Fibroblast of skin of scalp (primary cell): ENCODE measurements around the gene MROH8. TPM values are rescaled to one million over a fixed set of nuclear protein-coding genes. Genes with fewer than 3 reads are reported as not detected.

Experiments used
- DNase-seq: peaks from one replicate; pipeline ENCODE4 v3.0.0-alpha.2; 2013
- polyA plus RNA-seq, 2 experiments: library from polyadenylated mRNA; unstranded; fragments of 120-200 nt; gene quantifications; one replicate each; pipeline ENCODE4 v1.2.1, GENCODE V29; 2013; ENCODE audit not compliant: insufficient read length in 2 of 2

Gene MROH8
- 2.7 TPM for polyA plus RNA-seq (2013, experiment 1 of 2; ENCODE audit: insufficient read length)
- 1.8 TPM for polyA plus RNA-seq (2013, experiment 2 of 2; ENCODE audit: insufficient read length)

DNA sequence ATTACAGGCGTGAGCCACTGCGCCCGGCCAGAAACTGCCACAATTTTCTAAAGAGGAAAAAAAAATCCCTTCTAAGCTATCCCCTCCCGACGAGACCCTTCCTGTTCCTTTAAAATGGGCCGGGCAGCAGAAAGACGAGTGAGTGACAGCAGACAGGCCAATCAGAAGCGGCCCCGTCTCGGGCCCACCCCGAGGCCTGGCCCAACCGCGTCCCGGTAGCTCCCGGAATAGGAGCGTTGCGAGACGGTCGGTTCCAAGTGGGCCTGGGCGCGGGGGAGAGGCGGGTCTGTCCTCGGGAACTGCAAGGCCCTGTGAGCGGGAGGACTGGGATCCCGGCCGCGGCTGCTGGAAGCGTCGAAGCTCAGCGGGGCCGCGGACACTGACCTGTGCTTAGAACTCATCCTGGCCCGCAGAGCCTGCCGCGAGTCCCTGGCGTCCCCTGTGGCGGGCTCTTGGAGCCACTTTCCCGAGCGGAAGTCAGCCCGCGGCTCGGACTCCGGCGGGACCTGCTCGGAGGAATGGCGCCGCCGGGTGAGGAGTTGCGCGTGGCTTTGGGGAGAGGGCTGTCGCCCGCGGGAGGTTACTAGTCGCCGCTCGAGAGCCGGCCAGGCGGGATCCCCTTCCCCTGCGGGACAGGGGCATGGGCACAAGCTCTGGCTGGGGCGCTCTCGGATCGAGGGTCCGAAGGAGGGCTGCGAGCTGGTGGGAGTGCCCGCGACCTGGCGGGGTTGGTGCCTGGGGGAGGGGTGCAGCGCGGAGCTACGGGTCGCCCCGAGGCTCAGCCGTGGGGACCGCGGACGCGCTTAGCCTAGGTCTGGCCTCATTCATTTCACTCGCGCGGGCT, at the start of gene MROH8, which contains the start of gene RPN2:
Gene MROH8 (minus strand): TSS at position 710 of the 844 bp plus-strand sequence.
Gene RPN2 (plus strand): TSS at position 492 of the 844 bp plus-strand sequence. CDS start 27 bp downstream, at position 519.
- peak; percentile 99 for DNase-seq

DNA sequence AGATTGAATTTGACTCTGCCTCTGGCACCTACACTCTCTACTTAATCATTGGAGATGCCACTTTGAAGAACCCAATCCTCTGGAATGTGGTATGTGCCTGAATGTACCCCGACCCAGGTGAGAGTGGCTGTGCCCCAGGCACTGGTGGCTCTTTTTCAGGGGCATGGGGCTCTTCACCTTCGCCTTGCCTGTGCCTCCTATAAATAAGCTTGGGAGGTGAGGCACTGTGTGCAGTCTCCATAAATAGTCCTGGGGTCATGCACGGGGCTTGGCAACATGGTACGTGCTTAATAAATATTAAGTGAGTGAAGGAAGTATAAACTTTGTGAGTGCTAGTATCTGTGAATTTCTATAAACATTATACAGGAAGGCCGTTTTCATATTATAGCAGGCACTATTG, 49.3 kb upstream of the MROH8 start:
- no peak for DNase-seq

DNA sequence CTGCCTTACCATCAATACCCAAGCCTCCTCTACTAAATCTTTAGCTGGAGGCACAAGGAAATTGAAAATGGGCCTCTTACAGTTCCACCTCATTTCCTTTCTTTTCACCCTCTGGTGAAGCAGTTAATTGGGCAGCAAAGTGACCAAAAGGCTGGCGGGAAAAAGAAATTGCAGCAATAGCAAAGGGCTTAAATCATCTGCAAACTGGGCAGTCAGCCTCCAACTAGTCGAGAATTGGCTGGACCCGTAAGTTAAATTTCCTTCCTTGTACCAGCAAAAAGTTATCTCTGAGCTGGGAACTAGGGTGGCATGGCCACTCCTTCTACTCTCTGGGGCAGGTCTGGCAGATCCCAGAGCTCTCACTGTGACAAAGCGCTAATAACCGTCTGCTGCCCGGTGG, 48.7 kb upstream of the MROH8 start:
- no peak for DNase-seq

DNA sequence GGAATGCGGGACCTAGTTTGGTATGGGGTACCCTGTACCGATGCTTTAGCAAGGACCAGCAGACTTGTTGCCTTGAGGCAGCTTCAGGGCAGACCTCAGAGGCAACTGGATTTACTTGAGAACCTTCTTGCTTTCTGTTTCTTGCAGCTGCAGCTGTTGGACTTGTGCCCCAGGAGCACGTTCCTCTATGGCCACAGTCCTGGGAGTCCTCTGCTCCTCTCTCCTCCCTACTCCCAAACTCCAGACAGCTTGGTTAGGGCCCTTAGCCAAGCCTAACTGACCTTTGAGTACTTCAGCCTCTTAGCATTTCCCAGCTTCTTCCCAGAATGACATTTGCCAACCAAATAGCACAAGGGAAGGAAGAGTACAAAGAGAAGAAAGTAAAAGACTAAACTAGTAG, 47.5 kb upstream of the MROH8 start:
- no peak for DNase-seq

DNA sequence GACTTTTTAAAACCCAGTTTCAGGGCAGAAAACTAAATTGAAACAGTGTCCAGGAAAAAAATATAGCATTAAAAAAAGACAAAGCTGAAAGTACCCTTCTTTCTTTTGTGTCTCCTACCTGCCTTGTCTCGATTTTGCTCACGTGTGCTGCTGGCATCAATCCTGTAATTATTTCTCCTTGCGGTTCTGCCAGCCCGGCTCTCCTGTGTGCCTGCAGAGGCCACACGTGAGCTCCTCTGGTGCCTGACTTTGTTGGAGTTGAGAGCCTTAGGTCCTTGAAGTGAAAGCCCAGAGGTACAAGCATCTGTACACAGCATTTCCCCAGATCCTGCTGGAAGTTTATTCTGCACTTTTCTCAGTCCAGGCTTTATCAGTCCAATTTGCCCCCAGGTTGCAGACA, 45.8 kb upstream of the MROH8 start:
- DNase-seq = no peak

DNA sequence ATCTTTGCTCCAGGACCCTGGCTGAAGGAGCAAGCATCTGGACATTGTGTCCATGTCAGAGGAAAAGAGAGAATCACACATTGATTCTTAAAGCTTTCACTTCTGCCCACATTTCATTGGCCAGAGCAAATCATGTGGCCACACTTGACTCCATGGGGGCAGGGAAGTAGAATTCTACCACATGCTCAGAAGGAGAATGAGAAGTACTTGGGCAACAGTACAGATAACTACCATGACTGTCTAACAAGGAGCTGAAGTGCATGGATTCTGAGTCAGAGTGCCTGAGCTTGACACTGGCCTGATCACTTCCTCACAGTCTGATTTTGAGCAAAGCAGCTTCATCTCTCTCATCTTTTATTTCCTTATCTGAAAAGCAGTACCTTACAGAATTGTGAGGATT, 43.7 kb upstream of the MROH8 start:
- peak; percentile 62 for DNase-seq

DNA sequence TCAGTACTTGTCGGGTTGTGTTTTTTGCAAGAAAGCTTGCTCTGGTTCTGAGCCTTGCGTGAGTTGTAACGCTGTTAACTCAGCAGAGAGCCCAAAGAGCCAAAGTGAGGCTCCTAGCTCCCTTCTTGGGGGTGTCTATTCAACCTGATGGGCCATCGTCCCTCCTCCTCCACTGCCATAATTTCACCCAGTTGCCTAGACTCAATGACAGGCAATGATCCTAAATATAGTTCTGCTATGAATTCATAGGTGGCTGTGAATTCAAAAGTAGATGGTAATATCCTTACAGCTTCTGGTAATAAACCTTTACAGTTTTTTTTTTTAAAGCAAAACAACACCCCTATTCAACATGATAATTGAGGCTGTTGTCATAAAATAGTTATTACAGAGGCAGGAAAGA, 42.7 kb upstream of the MROH8 start:
- DNase-seq = no peak

DNA sequence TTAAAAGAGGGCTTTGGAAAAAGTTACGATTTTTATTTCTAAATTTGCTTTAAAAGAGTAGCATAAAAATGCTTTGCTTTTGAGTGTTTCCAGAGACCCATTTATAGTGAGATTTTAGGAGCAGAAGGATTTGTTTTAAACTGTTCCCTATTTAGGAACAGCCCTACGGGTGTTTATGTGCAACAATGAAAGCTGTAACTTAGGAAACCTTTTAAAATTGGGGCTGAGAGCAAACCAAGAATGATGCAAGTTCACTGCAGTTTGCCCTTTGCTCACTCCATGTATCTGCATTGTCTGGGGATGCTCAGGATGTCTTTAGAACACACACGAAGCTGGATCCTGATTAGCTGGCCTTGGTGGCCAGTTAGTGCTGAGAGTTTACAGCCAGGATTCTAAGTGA, 41.4 kb upstream of the MROH8 start:
- DNase-seq = no peak

DNA sequence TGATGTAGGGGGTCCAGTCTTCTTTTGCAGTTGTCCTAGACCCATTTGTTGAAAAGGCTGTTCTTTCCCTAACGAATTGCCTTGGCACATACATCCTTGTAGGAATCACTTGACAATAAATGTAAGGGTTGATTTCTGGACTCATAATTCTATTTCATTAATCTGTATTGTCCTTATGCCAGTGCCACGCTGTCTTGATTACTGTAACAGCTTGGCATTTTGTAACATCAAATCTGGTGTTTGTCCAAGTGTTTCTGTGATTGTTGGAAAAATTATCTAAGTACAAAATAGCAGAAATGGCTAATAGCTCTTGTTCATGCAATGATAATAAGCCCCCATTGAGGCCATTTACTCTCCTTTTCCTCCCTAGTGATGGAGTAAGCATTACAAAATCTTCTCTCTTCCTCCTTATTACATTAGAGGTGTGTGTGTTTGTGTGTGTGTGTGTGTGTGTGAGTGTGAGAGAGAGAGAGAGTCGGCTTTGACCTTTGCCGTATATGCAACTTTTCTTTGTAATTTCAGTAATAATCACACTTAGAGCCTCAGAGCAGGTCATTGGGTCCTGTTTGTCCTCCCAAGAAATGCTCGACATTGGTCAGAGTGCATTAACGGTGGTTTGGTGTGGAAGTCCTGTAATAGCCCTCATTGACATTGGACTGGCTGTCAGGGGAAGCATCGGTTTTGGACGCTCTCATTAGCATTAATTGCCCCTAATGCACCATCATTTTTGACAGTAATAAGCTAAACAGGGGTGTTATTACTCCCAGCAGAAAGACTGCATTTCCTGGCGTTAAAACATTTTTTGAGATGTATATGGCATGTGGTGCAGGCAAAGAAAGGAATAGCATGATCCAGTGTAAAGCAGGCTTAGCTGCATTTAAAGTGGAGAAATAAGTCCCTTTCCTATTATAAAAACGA, 40.7 kb upstream of the MROH8 start:
- DNase-seq = no peak

DNA sequence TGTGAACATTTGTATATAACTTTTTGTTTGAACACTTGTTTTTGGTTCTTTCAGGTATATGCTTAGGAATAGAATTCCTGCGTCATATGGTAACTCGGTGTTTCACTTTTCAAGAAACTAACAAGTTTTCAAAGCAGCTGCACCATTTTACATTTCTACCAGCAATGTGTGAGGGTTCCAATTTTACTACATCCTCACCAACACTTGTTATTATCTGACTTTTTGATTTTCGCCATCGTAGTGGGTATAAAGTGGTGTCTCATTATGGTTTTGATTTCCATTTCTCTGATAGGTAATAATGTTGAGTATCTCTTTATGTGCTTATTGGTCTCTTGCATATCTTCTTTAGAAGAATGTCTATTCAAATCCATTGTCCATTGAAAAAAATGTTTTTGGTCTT, 39.6 kb upstream of the MROH8 start:
- DNase-seq = no peak

DNA sequence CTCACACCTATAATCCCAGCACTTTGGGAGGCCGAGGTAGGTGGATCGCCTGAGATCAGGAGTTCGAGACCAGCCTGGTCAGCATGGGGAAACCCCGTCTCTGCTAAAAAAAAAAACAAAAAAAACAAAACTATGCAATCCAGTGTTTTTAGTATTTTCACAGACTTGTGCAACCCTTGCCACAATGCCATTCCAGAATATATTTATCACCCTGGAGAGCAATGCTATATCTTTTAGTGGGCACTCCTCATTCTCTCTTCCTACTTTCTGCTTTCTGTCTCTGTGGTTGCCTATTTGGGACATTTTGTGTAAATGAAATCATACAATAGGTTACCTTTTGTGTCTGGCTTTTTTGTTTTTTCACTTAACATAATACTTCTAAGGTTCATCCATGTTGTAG, 39.1 kb upstream of the MROH8 start:
- DNase-seq = peak; percentile 8

DNA sequence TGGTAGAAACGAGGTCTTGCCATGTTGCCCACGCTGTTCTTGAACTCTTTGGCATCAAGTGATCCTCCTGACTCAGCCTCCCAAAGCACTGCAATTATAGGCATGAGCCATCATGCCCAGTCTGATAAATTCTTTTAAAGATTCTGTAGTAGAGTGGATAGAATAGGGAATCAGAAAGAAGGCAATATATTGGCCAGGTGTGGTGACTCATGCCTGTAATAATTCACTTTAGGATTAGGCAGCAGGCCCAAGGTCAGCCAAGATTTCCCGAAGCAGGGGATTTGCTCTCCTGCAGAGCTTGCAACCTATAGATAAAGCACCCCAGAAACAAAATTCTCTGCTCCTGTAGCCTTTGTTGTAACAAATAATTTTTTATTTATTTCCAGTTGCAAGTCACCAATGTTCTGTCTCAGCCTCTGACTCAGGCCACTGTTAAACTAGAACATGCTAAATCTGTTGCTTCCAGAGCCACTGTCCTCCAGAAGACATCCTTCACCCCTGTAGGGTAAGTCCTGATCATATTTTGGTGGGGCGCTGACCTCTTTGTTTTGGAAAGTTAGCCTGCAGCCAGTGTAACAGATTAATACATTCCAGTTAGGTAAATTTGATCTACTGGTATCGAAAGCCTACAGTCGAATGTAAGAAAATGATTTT, 30.4 kb upstream of the MROH8 start:
- no peak for DNase-seq

DNA sequence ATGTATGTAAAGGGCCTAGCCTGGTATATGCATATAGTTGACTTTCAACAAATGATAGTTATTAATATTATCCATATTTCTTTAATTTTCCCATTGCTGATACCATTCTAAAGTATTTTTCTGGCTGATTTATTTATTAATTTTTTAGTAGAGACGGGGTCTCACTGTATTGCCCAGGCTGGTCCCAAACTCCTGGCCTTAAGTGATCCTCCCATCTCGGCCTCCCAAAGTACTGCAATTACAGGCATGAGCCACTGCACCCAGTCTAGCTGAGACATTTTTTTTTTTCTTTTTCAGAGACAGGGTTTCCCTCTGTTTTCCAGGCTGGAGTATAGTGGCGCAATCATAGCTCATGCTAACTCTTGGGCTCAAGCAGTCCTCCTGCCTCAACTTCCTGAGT, 29.8 kb upstream of the MROH8 start:
- DNase-seq = no peak

DNA sequence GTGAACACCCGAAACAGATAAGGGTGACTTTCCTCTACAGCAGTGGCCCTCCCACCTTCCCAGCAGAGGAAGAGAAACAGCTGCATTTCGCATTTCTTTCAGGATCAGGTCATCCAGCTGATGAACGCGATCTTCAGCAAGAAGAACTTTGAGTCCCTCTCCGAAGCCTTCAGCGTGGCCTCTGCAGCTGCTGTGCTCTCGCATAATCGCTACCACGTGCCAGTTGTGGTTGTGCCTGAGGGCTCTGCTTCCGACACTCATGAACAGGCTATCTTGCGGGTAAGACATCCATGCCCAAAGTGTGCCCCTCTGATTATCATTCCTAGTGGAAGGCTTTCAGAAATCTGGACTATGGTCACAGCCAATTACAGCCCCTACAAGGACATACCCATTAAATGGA, 27.8 kb upstream of the MROH8 start:
- DNase-seq = no peak

DNA sequence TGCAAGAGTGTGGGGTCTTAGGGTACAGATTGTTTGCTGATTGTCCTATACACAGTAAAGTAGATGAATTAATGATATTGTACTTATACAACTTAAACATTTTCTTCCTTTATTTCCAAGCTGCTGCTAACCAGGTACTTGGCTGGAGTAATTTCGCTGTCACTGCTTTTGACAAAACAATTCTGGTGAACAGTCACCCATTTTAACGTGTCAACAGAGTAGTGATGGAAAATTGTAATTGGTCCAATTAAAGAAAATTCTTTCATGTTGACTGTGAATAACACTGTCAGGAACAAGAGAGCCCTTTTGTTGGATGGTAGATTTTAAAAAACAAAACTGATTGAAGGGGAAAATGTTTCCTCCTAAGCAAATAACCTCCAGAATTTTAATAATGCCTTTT, 26.4 kb upstream of the MROH8 start:
- no peak for DNase-seq

DNA sequence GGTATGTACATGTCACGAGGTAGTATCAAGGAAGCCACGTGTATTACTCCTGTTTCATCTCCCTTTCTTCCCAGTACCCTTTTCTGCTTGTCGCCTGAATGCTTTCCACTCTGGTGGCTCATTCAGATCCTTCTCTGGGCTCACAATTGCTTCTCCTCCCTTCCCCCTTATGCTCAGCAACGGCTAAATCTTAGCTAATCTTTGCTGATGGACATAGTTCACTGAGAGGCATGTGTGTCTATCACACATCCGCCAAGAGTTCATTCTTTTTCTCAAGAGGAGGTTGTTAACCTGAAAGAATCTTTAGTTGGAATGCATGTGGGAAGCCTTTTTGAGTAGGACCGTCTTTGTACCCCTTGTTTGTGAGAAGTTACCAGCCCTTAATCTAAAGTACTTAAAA, 25.8 kb upstream of the MROH8 start:
- no peak for DNase-seq

DNA sequence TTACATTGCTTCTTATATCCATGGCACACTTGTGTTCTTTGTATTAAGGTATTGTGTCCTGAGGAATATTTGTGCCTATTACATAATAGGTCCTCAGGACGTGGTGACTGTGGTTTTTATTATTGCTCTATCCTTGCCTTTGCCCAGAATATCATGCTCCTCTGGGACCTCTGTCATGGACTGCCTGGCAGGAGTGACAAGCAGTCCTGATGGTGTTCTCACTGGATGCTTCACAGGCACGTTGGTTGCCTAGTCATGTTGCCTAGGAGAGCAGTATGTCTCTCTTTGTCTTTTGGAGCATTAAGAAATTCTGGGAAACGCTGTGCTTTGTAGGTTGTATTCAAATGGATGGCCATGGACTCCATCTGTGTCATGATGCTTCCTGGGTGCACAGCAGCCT, 24.7 kb upstream of the MROH8 start:
- no peak for DNase-seq

DNA sequence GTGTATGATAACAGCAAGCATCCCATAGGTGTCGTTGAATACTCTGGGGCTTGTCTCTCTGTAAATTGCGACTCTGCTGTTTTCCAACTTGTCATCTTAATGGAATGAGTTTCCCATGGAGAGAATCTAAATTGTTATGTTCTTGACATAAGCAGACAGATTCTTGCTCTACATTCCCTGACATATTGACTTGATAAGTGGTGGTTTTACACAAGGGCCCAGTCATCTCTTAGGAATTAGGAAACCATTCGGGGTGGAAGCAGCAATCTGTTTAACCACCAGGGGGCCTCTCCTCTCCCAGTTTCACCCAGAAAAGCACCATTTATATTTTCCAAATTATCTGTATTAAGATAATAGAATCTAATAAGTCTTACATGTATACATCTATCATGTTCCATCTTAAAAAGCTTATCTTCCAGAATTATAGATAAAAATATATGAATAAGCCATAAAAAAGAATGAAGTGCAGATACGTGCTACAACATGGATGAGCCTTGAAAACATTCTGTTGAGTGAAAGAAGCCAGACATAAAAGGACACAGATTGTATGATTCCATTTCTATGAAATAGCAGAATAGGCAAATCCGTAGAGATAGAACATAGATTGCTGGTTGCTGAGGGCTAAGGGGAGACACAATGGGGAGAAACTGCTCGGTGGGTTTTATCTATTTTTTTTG, 23.1 kb upstream of the MROH8 start:
- peak; percentile 97 for DNase-seq

DNA sequence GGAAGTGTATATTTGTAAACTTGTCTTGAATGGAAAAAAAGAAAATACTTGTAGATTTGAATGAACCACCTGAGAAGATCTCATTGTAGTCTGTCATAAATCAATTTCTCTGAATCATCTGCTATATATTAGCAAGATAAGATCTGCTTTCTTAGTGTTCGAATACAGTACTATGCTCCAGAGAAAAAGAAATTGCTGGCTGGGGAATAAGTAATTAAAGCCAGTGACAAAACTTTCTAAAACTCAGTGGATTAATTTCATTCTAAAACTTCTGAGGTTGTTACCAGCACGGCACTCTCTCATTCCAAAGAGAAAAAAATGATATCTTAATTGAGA, 22.4 kb upstream of the MROH8 start:
- DNase-seq = no peak

DNA sequence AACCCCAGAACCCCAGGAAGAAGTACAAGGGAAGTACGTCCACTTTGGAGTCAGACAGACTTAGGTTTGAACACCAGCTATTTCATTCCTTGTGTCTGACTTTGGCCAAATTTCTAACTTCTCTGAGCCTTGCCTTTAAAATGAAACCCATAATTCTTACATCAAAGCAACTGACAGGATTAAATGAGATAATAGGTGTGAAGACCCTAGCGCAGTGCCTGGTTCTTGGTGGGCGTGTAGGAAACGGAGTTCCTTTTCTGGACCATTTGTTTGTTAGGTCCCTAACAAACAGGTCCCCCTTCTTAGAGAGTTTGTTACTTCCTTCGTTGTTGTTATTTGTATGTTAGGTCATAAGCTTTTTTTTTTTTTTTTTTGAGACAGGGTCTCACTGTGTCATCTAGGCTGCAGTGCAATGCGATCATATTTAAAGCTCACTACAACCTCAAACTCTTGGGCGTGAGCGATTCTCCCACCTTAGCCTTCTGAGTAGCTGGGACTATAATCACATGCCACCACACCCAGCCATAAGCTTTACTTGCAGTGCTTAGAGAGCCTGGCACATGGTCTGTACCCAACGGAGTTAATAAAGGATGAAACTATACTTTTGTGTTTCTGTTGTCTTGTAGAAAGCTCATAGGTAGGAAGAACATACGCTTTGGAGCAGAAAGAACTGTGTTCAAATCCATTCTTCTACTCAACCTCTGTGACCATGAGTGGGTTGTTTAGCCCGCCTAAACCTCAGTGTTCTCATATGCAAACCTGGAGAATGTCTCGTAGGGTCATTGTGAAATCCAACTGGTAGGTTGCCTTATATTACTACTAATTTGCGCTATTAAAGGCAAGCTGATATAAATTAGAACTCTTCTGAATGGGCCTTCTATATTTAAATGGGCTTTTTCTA, 21.8 kb upstream of the MROH8 start:
- DNase-seq = no peak

DNA sequence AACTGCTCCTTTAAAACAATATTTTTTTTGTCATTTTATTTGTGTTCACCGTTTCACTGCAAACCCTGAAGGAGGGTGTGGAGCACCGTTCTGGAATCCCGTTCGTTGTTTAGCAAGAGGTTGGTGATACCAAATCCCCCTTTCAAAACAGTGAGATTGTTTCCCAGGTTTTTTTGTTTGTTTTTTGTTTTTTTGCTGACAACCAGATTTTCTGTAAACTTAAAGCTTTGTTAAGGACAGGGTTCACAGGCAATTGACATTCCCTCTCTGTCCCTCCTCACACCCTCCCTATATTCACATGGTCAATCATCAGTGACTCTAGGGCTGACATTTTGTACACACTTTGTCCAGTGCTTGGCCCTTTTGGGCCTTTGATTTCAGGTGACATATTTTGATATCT, 21.0 kb upstream of the MROH8 start:
- DNase-seq = no peak
